Adrenal gland (tissue), 12 donors: ENCODE data around the gene COX19. TPM values are rescaled to one million over a fixed set of nuclear protein-coding genes. Genes with fewer than 3 reads are reported as not detected.

ENCODE experiments used
- DNase-seq, 7 donors: peaks; one replicate each; pipeline ENCODE4 v3.0.0-alpha.2; 2019 to 2020
- H3K27ac ChIP-seq, 5 donors: fragments of 200-600 bp; sonication (generic) in 4 of 5; 1 replicate in 3 of 5; 2 replicates in 2 of 5; pipeline versions ENCODE4 v1.5.1 to v1.8.0; 2016 to 2020; ENCODE audit warnings: mild to moderate bottlenecking in 1 of 5
- H3K27me3 ChIP-seq: fragments of 200-600 bp; 2 replicates; pipeline ENCODE4 v1.8.0; 2021
- H3K36me3 ChIP-seq, 2 donors: fragments of 200-600 bp; replicated peaks in 1 of 2; 1 replicate in 1 of 2; 2 replicates in 1 of 2; pipeline versions ENCODE4 v1.5.1 to v1.8.0; 2018 to 2022
- H3K4me1 ChIP-seq, 2 donors: fragments of 200-600 bp; replicated peaks in 1 of 2; 1 replicate in 1 of 2; 2 replicates in 1 of 2; pipeline versions ENCODE4 v1.5.1 to v1.8.0; 2018 to 2021
- H3K4me3 ChIP-seq, 4 donors: fragments of 200-600 bp; sonication (generic) in 3 of 4; one replicate each; pipeline ENCODE4 v1.5.1; 2016 to 2018
- H3K9me3 ChIP-seq, 3 donors: fragments of 200-600 bp; sonication (generic) in 1 of 3; replicated peaks in 1 of 3; 1 replicate in 2 of 3; 2 replicates in 1 of 3; pipeline versions ENCODE4 v1.5.1 to v1.8.0; 2016 to 2021
- POLR2A ChIP-seq, 2 donors: fragments of 450-650 bp; IDR thresholded peaks; one replicate each; pipeline ENCODE4 v1.6.1; 2017; ENCODE audit warnings: antibody characterized with exemption in 2 of 2, mild to moderate bottlenecking in 2 of 2, moderate library complexity in 1 of 2
- WGBS, 4 donors: extraction: QIAGEN DNeasy Blood & Tissue Kit in 2 of 4; methylation state at CpG; one replicate each; pipeline versions ENCODE4 v1.1.5 to v1.1.7; 2013 to 2017; 5-methylcytosine and 5-hydroxymethylcytosine counted together
- intact Hi-C, 2 donors: fragments of 100-400 bp; cut with DNase I; formaldehyde crosslinking; loops; one replicate each; pipeline versions ENCODE4 v1.14.1 to v1.15.0; 2022 to 2023
- polyA plus RNA-seq, 3 donors: library from polyadenylated mRNA; stranded (reverse); fragments of 200-250 nt in 2 of 3; fragments of 350-450 nt in 1 of 3; fragmentation: Illumina TruSeq in 1 of 3; extraction: RNeasy Lipid Tissue Mini Kit (QIAGEN cat#74804) in 1 of 3; gene quantifications; one replicate each; pipeline ENCODE4 v1.2.3, GENCODE V29; 2013 to 2014
- total RNA-seq, 9 donors: library from RNA; depleted of rRNA in 4 of 9; stranded (reverse); fragments of >200 nt in 4 of 9; fragments of 120-200 nt in 1 of 9; fragmentation: NEBNext Ultra II Directional in 1 of 9; extraction: Animal tissue kit (Norgen Biotek cat#: 25700) in 1 of 9; gene quantifications; one replicate each; pipeline versions ENCODE4 v1.1.0 to v1.2.4, GENCODE V29; 2013 to 2023
- TF ChIP-seq, protein P1 (sequence below), 6 experiments: fragments of 450-650 bp in 4 of 6; fragments of 200-600 bp in 2 of 6; sonication (generic) in 1 of 6; IDR thresholded peaks; 1 replicate in 5 of 6; 2 replicates in 1 of 6; pipeline versions ENCODE4 v1.5.1 to v1.8.0; 2016 to 2021; ENCODE audit warnings: antibody characterized with exemption in 6 of 6, mild to moderate bottlenecking in 2 of 6, moderate library complexity in 1 of 6
- donor health status: healthy with polysubstance abuse.
- donor health status: Bipolar disorder and iron deficiency.
- donor health status: DM: yes; HTN: yes; CAD: no.
- donor health status: DM: no; HTN: no; CAD: no.
- donor health status: DM: no; HTN: no; CAD: no.
- donor health status: DM: yes; HTN: yes; CAD: no.

Gene COX19
- total and polyA plus RNA-seq, 12 donors, result 9.1 to 32.4 (median 18.9) TPM

DNA sequence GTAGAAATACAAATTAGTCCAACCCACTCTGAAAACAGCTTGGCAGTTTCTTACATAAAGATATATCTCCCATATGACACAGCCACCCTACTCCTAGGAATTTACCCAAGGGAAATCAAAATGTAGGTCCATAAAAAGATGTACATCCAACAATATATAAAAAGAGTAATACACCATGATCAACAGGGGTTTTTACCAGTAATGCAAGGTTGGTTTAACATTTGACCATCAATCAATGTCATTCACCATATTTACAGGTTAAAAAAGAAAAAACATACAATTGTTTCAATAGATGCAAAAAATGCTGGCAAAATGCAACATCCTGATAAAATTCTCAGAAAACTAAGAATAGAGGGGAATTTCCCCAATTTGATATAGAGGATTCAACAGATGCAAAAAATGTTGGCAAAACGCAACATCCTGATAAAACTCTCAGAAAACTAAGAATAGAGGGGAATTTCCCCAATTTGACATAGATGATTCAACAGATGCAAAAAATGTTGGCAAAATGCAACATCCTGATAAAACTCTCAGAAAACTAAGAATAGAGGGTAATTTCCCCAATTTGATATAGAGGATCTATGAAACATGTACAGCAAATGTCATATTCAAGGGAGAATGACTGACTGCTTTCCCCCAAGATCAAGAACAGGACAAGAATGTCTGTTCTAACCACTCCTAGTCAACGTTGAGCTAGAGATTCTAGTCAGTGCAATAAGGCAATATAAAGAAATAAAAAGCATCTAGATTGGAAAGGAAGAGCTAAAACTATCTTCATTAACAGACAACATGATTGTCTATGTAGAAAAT lies 34.5 kb downstream of the COX19 start:
- H3K9me3 ChIP-seq, result no peaks in the 10 kb centered on the region
- H3K4me3 ChIP-seq, result no peak overlapping the region
- intact Hi-C loops, result no loop called here
- no peak for DNase-seq
- H3K27me3 ChIP-seq, result no peaks in the 10 kb centered on the region
- H3K4me1 ChIP-seq, result no peaks in the 10 kb centered on the region
- WGBS, 4 donors, result 36 to 42% (median 40%) methylated on average over 2 of the region's 2 CpGs
- no peaks in the 10 kb centered on the region for H3K36me3 ChIP-seq
- no peak overlapping the region for H3K27ac ChIP-seq
- TF ChIP-seq POLR2A (IDR thresholded peaks at IDR 0.05), result no peak
- TF ChIP-seq, protein P1, sequence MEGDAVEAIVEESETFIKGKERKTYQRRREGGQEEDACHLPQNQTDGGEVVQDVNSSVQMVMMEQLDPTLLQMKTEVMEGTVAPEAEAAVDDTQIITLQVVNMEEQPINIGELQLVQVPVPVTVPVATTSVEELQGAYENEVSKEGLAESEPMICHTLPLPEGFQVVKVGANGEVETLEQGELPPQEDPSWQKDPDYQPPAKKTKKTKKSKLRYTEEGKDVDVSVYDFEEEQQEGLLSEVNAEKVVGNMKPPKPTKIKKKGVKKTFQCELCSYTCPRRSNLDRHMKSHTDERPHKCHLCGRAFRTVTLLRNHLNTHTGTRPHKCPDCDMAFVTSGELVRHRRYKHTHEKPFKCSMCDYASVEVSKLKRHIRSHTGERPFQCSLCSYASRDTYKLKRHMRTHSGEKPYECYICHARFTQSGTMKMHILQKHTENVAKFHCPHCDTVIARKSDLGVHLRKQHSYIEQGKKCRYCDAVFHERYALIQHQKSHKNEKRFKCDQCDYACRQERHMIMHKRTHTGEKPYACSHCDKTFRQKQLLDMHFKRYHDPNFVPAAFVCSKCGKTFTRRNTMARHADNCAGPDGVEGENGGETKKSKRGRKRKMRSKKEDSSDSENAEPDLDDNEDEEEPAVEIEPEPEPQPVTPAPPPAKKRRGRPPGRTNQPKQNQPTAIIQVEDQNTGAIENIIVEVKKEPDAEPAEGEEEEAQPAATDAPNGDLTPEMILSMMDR (IDR thresholded peaks at IDR 0.05), result no peak

DNA sequence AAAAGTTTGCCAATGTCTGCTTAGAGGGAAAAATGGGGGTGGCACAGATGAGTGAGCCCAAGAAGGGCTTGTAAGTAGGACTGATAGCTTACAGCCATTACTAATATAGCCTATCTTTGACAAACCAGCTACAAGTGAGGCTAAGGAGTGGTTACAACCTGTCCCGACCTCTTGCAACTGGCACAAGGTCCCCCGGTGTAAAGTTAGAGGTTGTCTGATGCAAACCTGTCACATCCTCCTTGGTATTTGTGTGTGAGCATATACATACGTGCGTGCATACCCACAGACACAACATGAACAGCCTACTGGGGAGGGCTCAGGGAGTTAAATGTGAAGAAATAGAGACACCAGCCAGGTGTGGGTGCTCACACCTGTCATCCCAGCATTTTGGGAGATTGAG lies 35.5 kb downstream of the COX19 start:
- 88 to 96% (median 92%) methylated on average over 4 of the region's 4 CpGs for WGBS, 4 donors
- TF ChIP-seq POLR2A (IDR thresholded peaks at IDR 0.05), result no peak
- TF ChIP-seq, protein P1 (IDR thresholded peaks at IDR 0.05), result no peak

DNA sequence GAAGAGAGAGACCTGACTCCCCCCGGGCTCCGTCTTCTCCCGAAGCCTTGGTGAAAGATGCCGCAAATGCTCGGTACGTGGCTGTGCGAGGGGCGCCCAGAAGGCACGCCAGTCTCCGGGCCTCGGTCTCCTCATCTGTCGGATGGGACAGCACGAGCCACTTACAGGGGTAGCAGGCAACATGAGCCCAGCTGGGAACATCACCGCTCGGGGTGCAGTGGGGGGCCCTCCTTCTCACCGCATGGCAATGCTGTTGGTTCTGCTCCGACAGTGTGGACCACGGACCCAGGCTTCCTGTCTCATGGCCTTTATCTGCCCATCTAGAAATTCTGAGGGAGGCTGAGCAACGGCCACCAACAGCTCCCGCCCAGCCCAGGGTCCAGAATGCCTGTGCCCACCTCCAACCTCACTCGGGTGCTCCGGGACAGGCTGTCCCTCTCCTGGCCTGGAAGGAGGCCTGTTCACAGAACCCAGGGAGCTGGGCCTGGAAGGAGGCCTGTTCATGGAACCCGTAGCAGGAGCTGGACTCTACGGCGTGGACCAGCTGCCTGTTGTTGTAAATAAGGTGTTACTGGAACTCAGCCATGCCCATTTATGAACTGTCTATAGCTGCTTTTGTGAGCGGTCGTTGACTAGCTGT lies 36.7 kb downstream of the COX19 start:
- Histone ChIP-seq H3K4me3 (no peak overlapping the region), H3K27ac (no peak overlapping the region), H3K4me1 (no peaks in the 10 kb centered on the region), H3K36me3 (no peaks in the 10 kb centered on the region), H3K9me3 (no peaks in the 10 kb centered on the region), H3K27me3 (no peaks in the 10 kb centered on the region)
- intact Hi-C loops, result no loop called here
- WGBS, 4 donors, result 94 to 97% (median 96%) methylated on average over 14 to 27 of the region's 27 CpGs
- no peak for DNase-seq
- TF ChIP-seq, protein P1 (IDR thresholded peaks at IDR 0.05), result no peak
- TF ChIP-seq POLR2A (IDR thresholded peaks at IDR 0.05), result no peak

More for the DNA sequence above, 35.5 kb downstream of the COX19 start:
- H3K4me3 ChIP-seq, result no peak overlapping the region
- H3K4me1 ChIP-seq, result no peaks in the 10 kb centered on the region
- intact Hi-C loops, result no loop called here
- H3K9me3 ChIP-seq, result no peaks in the 10 kb centered on the region
- H3K27ac ChIP-seq, result no peak overlapping the region
- no peak for DNase-seq
- H3K27me3 ChIP-seq, result no peaks in the 10 kb centered on the region
- no peaks in the 10 kb centered on the region for H3K36me3 ChIP-seq

DNA sequence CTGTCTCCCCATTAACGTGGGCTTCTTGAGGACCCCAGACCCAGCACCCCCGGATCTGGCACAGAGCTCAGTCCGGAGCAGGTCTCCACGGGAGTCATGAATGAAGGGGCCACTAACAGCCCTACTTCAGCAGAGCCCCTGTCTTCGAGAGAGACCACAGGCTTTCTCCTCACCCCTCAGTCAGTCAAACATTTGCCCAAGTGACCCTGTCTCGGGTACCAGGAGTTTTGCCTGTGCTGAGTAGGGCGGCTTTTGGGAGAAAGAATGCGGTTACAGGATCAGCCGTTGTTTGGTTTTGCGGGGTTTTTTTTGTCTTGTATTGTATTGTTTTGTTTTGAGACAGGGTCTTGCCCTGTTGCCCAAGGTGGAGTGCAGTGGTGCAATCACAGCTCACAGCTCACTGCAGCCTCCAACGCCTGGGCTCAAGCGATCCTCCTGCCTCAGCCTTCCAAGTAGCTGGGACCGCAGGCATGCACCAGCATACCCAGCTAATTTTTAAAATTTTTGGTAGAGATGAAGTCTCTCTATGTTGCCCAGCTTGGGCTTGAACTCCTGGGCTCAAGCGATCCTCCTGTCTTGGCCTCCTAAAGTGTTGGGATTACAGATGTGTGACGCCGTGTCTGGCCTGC lies 37.4 kb downstream of the COX19 start:
- Histone ChIP-seq H3K27me3 (no peaks in the 10 kb centered on the region), H3K36me3 (no peaks in the 10 kb centered on the region), H3K4me3 (no peak overlapping the region), H3K27ac (no peak overlapping the region), H3K9me3 (no peaks in the 10 kb centered on the region), H3K4me1 (no peaks in the 10 kb centered on the region)
- TF ChIP-seq, protein P1 (IDR thresholded peaks at IDR 0.05), result no peak
- TF ChIP-seq POLR2A (IDR thresholded peaks at IDR 0.05), result no peak
- WGBS, 4 donors, result 85 to 97% (median 89%) methylated on average over 8 to 16 of the region's 16 CpGs
- DNase-seq, result no peak
- intact Hi-C loops, result no loop called here
